Activated CD8-positive, alpha-beta memory T cell treated with anti-CD3 and anti-CD28 coated beads for 1 hour (primary cell): ENCODE data around the gene SSTR5.

Experiments
- DNase-seq, 2 donors: peaks; one replicate each; pipeline ENCODE4 v3.0.0-alpha.2; 2020; ENCODE audit warnings: low read depth in 1 of 2; ENCODE audit errors: extremely low read depth in 1 of 2

SSTR5 gene

GRCh38 chr16:1053700-1054368, 18.7 kb upstream of the SSTR5 start:
- DNase-seq, result no peak

- no peak for DNase-seq
Observed at GRCh38 chr16:1054660-1055556, 17.6 kb upstream of the SSTR5 start.

GRCh38 chr16:1055557-1055924, 17.0 kb upstream of the SSTR5 start:
- no peak for DNase-seq

- DNase-seq, result no peak
Observed at GRCh38 chr16:1056196-1056595, 16.4 kb upstream of the SSTR5 start.

GRCh38 chr16:1057252-1057932, 15.2 kb upstream of the SSTR5 start:
- DNase-seq, result peak; percentile 16 to 69

- DNase-seq, result no peak
Observed at GRCh38 chr16:1058216-1058615, 14.3 kb upstream of the SSTR5 start.

DNA sequence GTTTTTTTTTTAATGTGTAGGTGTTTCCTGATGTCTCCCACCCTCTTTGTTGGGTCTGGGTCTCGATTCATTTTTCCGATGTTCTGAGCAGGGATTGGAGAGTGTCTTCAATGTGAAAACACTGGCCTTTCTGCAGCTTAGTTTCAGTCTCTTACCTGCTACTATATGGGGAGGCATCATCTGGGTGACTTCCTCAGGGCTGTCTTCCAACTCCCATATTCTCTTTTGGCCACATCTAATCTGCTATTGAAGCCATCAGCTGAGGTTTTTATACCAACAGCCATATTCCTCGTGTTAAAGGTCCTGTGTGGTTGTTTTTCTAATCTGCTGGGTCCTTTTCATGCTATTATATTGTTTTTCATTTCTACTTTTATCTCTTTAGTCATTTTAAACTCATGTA, 13.2 kb upstream of the SSTR5 start:
- no peak for DNase-seq

- DNase-seq, result no peak
Observed at GRCh38 chr16:1060416-1061340, 11.9 kb upstream of the SSTR5 start.

DNA sequence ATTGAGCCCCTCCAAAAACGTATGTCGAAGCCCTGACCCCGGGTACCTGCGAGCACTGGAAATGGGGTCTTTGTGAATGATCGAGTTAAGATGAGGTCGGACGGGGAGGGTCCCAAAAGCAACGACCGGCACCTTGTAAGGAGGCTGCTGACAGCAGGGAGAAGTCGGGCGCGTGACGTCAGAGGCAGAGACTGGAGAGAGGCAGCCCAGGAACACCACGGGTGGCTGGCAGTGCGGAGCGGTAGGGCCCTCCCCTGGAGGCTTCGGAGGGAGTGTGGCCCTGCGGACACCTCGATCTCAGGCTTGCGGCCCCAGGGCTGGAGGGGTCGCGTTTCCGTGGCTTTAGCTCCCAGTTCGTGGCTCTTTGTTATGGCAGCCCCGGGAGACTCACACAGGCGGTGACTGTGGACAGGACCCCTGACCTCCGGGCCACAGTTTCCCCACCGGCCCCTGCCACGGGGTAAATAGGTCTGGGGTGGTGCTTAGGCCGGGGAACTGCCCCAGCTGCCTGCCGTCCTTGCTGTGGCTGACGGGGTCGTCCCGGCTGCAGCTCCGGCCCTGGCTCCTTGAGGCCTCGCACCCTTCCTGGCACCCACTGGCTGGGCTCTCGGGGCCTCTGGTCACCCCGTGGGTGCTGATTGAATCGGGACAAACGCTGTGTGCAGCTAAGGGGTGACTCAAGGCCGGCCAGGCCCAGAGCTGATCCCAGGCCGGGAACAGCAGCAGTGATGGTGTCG, 10.6 kb upstream of the SSTR5 start:
- DNase-seq, result no peak

GRCh38 chr16:1062895-1063294, 9.7 kb upstream of the SSTR5 start:
- DNase-seq, result no peak

DNA sequence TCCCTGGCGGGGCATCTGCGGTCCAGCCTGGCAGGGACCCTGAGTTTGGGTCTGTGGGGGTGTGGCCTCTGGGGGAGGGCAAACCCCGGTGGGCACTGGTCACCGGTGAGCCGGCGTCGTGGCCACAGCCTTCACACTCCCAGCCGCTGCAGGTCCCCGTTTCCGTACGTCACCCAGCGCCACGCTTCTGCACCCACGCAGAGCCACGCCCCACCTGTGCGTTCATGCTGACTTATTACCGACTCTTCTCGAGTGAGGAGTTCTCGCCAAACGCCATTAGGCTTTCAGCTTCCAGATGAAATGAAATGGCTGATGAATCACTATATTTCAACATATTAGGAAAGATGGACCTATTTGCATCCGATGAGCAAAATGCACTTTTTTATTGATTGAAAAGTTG, 8.8 kb upstream of the SSTR5 start:
- no peak for DNase-seq

GRCh38 chr16:1065469-1066128, 6.9 kb upstream of the SSTR5 start:
- no peak for DNase-seq

- no peak for DNase-seq
Observed at GRCh38 chr16:1066584-1067172, 5.9 kb upstream of the SSTR5 start.

DNA sequence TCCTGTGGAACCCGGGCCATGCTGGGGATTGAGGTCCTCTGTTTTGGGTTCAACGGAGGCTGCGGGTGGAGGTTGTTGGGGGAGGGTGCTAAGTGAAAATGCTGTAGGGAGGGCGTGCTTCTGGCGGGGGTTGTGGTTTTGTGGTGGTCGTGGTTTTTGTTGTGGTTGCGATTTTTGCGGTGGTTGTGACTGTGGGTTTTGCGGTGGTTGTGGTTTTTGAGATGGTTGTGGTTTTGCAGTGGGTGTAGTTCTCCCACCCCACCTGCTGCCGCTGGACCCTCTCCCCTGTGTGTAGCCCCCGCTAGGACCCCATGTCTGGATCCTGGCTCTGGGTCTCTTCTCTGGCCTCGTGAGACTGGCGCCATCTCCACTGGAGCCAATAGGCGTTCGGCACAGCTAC, 4.9 kb upstream of the SSTR5 start:
- DNase-seq, result no peak

DNA sequence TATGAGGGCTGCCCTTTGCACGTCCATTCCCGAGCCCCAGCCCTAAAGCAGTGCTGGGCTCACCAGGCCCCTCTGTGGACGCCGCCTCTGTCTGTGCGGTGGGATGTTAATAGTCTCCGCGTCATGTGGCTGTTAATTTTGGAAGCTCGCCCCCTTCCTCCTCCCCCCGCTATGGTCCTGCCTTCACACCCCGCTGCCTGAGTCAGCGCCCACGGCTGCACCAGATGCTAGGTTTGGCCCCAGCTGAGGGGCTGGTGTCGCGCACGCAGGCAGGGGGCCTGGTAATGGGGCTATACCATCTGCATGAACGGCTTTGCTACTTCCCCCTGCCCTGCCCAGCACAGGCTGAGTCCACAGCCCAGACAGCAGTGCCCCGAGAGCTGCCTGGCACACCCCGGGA, 4.1 kb upstream of the SSTR5 start:
- no peak for DNase-seq

- no peak for DNase-seq
Observed at GRCh38 chr16:1069154-1069553, 3.4 kb upstream of the SSTR5 start.

- DNase-seq, result no peak
Observed at GRCh38 chr16:1070084-1070863, 2.3 kb upstream of the SSTR5 start.

DNA sequence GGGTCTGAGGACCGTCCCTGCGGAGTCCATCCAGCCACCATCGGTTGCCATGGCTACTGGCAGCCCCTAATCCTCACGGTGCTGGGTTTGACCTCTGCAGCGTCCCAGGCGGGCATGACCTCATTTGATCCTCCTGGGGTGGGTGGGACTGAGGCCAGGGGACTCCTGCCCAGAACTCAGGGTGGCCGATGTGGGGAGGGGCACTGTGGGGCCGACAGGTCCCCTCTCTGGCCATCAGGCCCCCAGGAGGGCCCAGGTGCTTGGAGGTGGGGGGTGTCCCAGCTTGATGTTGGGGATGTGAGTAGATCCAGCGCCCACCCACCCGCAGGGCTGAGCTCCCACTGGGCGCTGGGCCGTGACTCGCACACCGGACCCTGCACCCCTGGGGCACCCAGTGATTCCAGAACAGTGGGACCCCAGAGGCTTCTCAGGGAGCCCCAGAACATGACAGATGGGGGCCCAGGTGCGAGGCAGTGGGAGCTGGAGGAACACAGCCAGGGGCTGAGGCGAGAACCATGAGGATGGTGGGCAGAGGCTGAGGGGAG, 1.6 kb upstream of the SSTR5 start:
- DNase-seq, result no peak
